SK-N-SH treated with all-trans-retinoic acid at 6 μM for 48 hours (cell line): ENCODE measurements around the gene IL6ST.

ENCODE experiments used
- ATAC-seq: fragments of 200-7000 bp; cut with Tn5 transposase; 3 replicates; pipeline ENCODE4 v1.9.1; 2020; ENCODE audit warnings: mild to moderate bottlenecking, moderate library complexity
- ARNTL ChIP-seq: fragments of 450-650 bp; formaldehyde crosslinking; IDR thresholded peaks from 2 replicates; pipeline ENCODE4 v1.5.0; 2020; ENCODE audit warnings: low read depth, mild to moderate bottlenecking, moderate library complexity, borderline replicate concordance
- BACH2 ChIP-seq: fragments of 250-450 bp; sonication (Bioruptor Pico); IDR thresholded peaks from 2 replicates; pipeline ENCODE4 v1.9.0; 2021; ENCODE audit warnings: mild to moderate bottlenecking, borderline replicate concordance
- CSDC2 ChIP-seq: fragments of 250-450 bp; sonication (Bioruptor Pico); IDR thresholded peaks from 2 replicates; pipeline ENCODE4 v1.5.0; 2020; ENCODE audit warnings: mild to moderate bottlenecking, moderate library complexity
- ESRRG ChIP-seq: fragments of 250-450 bp; sonication (Bioruptor Pico); IDR thresholded peaks from 2 replicates; pipeline ENCODE4 v1.6.1; 2021; ENCODE audit warnings: mild to moderate bottlenecking
- GLIS3 ChIP-seq: fragments of 250-450 bp; sonication (Bioruptor Pico); IDR thresholded peaks from 2 replicates; pipeline ENCODE4 v1.5.0; 2020; ENCODE audit warnings: mild to moderate bottlenecking, moderate library complexity
- ISL1 ChIP-seq: fragments of 250-450 bp; sonication (Bioruptor Pico); IDR thresholded peaks from 2 replicates; pipeline ENCODE4 v2.1.2; 2022; ENCODE audit warnings: mild to moderate bottlenecking, moderate library complexity
- OSR1 ChIP-seq: fragments of 250-450 bp; sonication (Bioruptor Pico); IDR thresholded peaks from 2 replicates; pipeline ENCODE4 v1.8.0; 2022; ENCODE audit warnings: moderate library complexity, mild to moderate bottlenecking, inconsistent platforms
- RARB ChIP-seq: fragments of 250-450 bp; sonication (Bioruptor Pico); IDR thresholded peaks from 2 replicates; pipeline ENCODE4 v1.8.0; 2021; ENCODE audit warnings: mild to moderate bottlenecking, moderate library complexity
- SNAI2 ChIP-seq: fragments of 250-450 bp; sonication (Bioruptor Pico); IDR thresholded peaks from 2 replicates; pipeline ENCODE4 v1.5.0; 2020; ENCODE audit warnings: mild to moderate bottlenecking, moderate library complexity
- ZC3H10 ChIP-seq: fragments of 250-450 bp; sonication (Bioruptor Pico); IDR thresholded peaks from 2 replicates; pipeline ENCODE4 v1.5.1; 2021; ENCODE audit warnings: mild to moderate bottlenecking, moderate library complexity
- ZFP3 ChIP-seq: fragments of 250-450 bp; sonication (Bioruptor Pico); IDR thresholded peaks from 2 replicates; pipeline ENCODE4 v1.5.0; 2020; ENCODE audit warnings: mild to moderate bottlenecking, moderate library complexity
- ZNF565 ChIP-seq: fragments of 450-650 bp; formaldehyde crosslinking; conservative IDR thresholded peaks from 2 replicates; pipeline ENCODE4 v1.5.0; 2020; ENCODE audit warnings: low read depth, mild to moderate bottlenecking, moderate library complexity
- ZNF70 ChIP-seq: fragments of 450-650 bp; formaldehyde crosslinking; IDR thresholded peaks from 2 replicates; pipeline ENCODE4 v1.5.0; 2020; ENCODE audit warnings: mild to moderate bottlenecking, moderate library complexity
- TF ChIP-seq, protein P1 (sequence below): fragments of 250-450 bp; sonication (Bioruptor Pico); IDR thresholded peaks from 2 replicates; pipeline ENCODE4 v1.5.1; 2021; ENCODE audit warnings: mild to moderate bottlenecking, moderate library complexity
- TF ChIP-seq, protein P2 (sequence below): fragments of 250-450 bp; sonication (Bioruptor Pico); IDR thresholded peaks from 2 replicates; pipeline ENCODE4 v1.5.0; 2020; ENCODE audit warnings: mild to moderate bottlenecking, moderate library complexity
- TF ChIP-seq, protein P3 (sequence below): fragments of 250-450 bp; sonication (Bioruptor Pico); IDR thresholded peaks from 2 replicates; pipeline ENCODE4 v1.8.0; 2020; ENCODE audit warnings: mild to moderate bottlenecking, moderate library complexity, borderline replicate concordance
- TF ChIP-seq, protein P4 (sequence below): fragments of 250-450 bp; sonication (Bioruptor Pico); IDR thresholded peaks from 2 replicates; pipeline ENCODE4 v1.5.1; 2020; ENCODE audit warnings: low read depth, mild to moderate bottlenecking, moderate library complexity
- TF ChIP-seq, protein P5 (sequence below): fragments of 250-450 bp; sonication (Bioruptor Pico); IDR thresholded peaks from 2 replicates; pipeline ENCODE4 v1.8.0; 2021; ENCODE audit warnings: low read depth, mild to moderate bottlenecking, moderate library complexity, borderline replicate concordance

IL6ST gene

DNA sequence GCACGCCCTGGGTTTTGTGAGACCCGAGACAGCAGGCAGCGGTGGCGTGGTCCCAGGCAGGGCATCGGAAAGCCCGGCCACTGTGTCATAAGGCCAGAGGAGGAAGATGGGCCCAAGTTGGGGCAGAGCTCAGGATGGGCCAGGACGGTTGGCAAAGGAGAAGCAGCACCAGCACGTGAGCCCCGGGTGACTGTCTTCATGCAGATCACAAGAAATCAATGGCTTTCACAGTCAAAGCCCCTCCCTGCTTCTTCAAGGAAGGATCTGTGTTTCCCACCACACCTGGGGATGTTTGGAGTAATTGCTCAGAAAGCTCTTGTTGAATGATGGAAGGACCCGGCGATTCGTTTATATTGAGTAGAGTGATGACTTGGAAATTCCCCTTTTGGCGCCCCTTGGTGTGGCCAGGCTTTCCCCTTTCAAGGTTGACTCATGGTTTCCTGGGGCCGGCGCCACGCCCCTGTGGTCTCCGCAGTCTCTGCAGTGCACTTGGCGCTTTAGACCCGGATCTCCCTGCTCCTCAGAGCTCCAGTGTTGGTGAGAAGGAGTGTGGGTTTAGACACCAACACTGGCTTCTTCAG, 91.6 kb downstream of the IL6ST start:
- TF ChIP-seq SNAI2 (no peak), ARNTL (CRISPR knock-in tag) (no peak), ISL1 (CRISPR knock-in tag) (no peak), ZNF565 (CRISPR knock-in tag) (no peak), BACH2 (CRISPR knock-in tag) (no peak), CSDC2 (CRISPR knock-in tag) (no peak), ZC3H10 (CRISPR knock-in tag) (no peak), OSR1 (no peak)
- TF ChIP-seq, protein P1, sequence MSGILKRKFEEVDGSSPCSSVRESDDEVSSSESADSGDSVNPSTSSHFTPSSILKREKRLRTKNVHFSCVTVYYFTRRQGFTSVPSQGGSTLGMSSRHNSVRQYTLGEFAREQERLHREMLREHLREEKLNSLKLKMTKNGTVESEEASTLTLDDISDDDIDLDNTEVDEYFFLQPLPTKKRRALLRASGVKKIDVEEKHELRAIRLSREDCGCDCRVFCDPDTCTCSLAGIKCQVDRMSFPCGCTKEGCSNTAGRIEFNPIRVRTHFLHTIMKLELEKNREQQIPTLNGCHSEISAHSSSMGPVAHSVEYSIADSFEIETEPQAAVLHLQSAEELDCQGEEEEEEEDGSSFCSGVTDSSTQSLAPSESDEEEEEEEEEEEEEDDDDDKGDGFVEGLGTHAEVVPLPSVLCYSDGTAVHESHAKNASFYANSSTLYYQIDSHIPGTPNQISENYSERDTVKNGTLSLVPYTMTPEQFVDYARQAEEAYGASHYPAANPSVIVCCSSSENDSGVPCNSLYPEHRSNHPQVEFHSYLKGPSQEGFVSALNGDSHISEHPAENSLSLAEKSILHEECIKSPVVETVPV (CRISPR knock-in tag): no peak
- TF ChIP-seq, protein P2, sequence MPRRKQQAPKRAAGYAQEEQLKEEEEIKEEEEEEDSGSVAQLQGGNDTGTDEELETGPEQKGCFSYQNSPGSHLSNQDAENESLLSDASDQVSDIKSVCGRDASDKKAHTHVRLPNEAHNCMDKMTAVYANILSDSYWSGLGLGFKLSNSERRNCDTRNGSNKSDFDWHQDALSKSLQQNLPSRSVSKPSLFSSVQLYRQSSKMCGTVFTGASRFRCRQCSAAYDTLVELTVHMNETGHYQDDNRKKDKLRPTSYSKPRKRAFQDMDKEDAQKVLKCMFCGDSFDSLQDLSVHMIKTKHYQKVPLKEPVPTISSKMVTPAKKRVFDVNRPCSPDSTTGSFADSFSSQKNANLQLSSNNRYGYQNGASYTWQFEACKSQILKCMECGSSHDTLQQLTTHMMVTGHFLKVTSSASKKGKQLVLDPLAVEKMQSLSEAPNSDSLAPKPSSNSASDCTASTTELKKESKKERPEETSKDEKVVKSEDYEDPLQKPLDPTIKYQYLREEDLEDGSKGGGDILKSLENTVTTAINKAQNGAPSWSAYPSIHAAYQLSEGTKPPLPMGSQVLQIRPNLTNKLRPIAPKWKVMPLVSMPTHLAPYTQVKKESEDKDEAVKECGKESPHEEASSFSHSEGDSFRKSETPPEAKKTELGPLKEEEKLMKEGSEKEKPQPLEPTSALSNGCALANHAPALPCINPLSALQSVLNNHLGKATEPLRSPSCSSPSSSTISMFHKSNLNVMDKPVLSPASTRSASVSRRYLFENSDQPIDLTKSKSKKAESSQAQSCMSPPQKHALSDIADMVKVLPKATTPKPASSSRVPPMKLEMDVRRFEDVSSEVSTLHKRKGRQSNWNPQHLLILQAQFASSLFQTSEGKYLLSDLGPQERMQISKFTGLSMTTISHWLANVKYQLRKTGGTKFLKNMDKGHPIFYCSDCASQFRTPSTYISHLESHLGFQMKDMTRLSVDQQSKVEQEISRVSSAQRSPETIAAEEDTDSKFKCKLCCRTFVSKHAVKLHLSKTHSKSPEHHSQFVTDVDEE (CRISPR knock-in tag): no peak
- TF ChIP-seq, protein P3, sequence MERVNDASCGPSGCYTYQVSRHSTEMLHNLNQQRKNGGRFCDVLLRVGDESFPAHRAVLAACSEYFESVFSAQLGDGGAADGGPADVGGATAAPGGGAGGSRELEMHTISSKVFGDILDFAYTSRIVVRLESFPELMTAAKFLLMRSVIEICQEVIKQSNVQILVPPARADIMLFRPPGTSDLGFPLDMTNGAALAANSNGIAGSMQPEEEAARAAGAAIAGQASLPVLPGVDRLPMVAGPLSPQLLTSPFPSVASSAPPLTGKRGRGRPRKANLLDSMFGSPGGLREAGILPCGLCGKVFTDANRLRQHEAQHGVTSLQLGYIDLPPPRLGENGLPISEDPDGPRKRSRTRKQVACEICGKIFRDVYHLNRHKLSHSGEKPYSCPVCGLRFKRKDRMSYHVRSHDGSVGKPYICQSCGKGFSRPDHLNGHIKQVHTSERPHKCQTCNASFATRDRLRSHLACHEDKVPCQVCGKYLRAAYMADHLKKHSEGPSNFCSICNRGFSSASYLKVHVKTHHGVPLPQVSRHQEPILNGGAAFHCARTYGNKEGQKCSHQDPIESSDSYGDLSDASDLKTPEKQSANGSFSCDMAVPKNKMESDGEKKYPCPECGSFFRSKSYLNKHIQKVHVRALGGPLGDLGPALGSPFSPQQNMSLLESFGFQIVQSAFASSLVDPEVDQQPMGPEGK (CRISPR knock-in tag): no peak
- no peak for ATAC-seq

DNA sequence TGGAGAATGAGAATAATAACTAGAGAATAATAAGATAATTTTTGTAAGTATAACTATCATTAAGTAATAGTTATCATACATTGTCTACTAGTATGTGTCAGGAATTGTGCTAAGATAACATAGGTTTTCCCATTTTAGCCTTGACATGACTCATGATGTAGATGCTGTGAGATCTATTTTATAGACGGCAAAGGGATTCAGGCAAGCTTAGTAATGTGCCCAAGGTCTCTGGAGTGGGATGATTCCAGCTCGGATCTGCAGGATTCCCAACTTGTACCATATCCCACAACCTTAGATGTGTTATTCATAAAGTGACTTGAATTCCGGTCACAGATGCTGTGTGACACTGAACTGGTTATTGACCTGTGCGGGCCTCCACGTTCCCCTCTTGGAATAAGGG, 92.1 kb downstream of the IL6ST start:
- no peak for TF ChIP-seq ESRRG
- TF ChIP-seq, protein P3 (CRISPR knock-in tag): no peak
- no peak for TF ChIP-seq ARNTL (CRISPR knock-in tag)
- no peak for TF ChIP-seq OSR1
- no peak for TF ChIP-seq GLIS3 (CRISPR knock-in tag)
- no peak for TF ChIP-seq SNAI2
- TF ChIP-seq ISL1 (CRISPR knock-in tag): no peak
- TF ChIP-seq ZC3H10 (CRISPR knock-in tag): no peak
- no peak for TF ChIP-seq CSDC2 (CRISPR knock-in tag)
- no peak for TF ChIP-seq ZFP3 (CRISPR knock-in tag)
- TF ChIP-seq, protein P4, sequence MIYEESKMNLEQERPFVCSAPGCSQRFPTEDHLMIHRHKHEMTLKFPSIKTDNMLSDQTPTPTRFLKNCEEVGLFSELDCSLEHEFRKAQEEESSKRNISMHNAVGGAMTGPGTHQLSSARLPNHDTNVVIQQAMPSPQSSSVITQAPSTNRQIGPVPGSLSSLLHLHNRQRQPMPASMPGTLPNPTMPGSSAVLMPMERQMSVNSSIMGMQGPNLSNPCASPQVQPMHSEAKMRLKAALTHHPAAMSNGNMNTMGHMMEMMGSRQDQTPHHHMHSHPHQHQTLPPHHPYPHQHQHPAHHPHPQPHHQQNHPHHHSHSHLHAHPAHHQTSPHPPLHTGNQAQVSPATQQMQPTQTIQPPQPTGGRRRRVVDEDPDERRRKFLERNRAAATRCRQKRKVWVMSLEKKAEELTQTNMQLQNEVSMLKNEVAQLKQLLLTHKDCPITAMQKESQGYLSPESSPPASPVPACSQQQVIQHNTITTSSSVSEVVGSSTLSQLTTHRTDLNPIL (CRISPR knock-in tag): no peak
- TF ChIP-seq RARB: no peak
- TF ChIP-seq, protein P2 (CRISPR knock-in tag): no peak
- TF ChIP-seq, protein P5, sequence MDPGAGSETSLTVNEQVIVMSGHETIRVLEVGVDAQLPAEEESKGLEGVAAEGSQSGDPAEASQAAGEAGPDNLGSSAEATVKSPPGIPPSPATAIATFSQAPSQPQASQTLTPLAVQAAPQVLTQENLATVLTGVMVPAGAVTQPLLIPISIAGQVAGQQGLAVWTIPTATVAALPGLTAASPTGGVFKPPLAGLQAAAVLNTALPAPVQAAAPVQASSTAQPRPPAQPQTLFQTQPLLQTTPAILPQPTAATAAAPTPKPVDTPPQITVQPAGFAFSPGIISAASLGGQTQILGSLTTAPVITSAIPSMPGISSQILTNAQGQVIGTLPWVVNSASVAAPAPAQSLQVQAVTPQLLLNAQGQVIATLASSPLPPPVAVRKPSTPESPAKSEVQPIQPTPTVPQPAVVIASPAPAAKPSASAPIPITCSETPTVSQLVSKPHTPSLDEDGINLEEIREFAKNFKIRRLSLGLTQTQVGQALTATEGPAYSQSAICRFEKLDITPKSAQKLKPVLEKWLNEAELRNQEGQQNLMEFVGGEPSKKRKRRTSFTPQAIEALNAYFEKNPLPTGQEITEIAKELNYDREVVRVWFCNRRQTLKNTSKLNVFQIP (CRISPR knock-in tag): no peak
- TF ChIP-seq, protein P1 (CRISPR knock-in tag): no peak
- TF ChIP-seq ZNF70 (CRISPR knock-in tag): no peak
- no peak for ATAC-seq
